ENCODE data around the gene TMEM212.

Gene TMEM212

GRCh38 chr3:171842864-171843518, at the start of gene TMEM212:
Gene TMEM212 (plus strand): TSS chr3:171843349. CDS start chr3:171843384, 35 bp downstream.
- DNase-seq = no peak

GRCh38 chr3:171796625-171797264, 46.4 kb upstream of the TMEM212 start:
- DNase-seq = no peak

- no peak for DNase-seq
These were observed 45.9 kb upstream of the TMEM212 start for GRCh38 chr3:171797265-171797679.

GRCh38 chr3:171797873-171798272, 45.3 kb upstream of the TMEM212 start:
- DNase-seq = no peak

GRCh38 chr3:171799501-171799900, 43.6 kb upstream of the TMEM212 start:
- no peak for DNase-seq

- no peak for DNase-seq
These were observed 41.2 kb upstream of the TMEM212 start for GRCh38 chr3:171801738-171802589.

- no peak for DNase-seq
These were observed 40.6 kb upstream of the TMEM212 start for GRCh38 chr3:171802590-171802956.

- DNase-seq = no peak
These were observed 40.1 kb upstream of the TMEM212 start for GRCh38 chr3:171803044-171803443.

GRCh38 chr3:171804618-171805389, 38.3 kb upstream of the TMEM212 start:
- no peak for DNase-seq

- no peak for DNase-seq
These were observed 37.5 kb upstream of the TMEM212 start for GRCh38 chr3:171805687-171806086.

GRCh38 chr3:171806200-171807128, 36.7 kb upstream of the TMEM212 start:
- no peak for DNase-seq

GRCh38 chr3:171807129-171807675, 35.9 kb upstream of the TMEM212 start:
- no peak for DNase-seq

- no peak for DNase-seq
These were observed 35.3 kb upstream of the TMEM212 start for GRCh38 chr3:171807806-171808205.

- peak; percentile 16 for DNase-seq
These were observed 33.6 kb upstream of the TMEM212 start for GRCh38 chr3:171809611-171809860.

GRCh38 chr3:171809861-171810628, 33.1 kb upstream of the TMEM212 start, which contains the start of gene PLD1:
Gene PLD1 (minus strand): TSS chr3:171810483. CDS start chr3:171738051, 72,432 bp downstream.
- DNase-seq = peak; percentile 29

- no peak for DNase-seq
These were observed 32.4 kb upstream of the TMEM212 start for GRCh38 chr3:171810629-171811294.

- DNase-seq = no peak
These were observed 31.7 kb upstream of the TMEM212 start for GRCh38 chr3:171811295-171811912.

GRCh38 chr3:171811913-171812335, 31.2 kb upstream of the TMEM212 start:
- DNase-seq = no peak

GRCh38 chr3:171812811-171813210, 30.3 kb upstream of the TMEM212 start:
- no peak for DNase-seq
